H1 (cell line): Measurements from ENCODE around the gene LRRC26. TPM values are rescaled to one million over a fixed set of nuclear protein-coding genes. Genes with fewer than 3 reads are reported as not detected.

ENCODE experiments used
- HDAC2 ChIP-seq, 2 experiments: fragments of 300-600 bp in 1 of 2; sonication (generic) in 1 of 2; IDR thresholded peaks; 2 replicates each; pipeline ENCODE4 v1.6.1; 2011 to 2012; ENCODE audit warnings: low read depth in 2 of 2, low read length in 2 of 2, mild to moderate bottlenecking in 2 of 2, moderate library complexity in 2 of 2, borderline replicate concordance in 1 of 2, inconsistent platforms in 1 of 2
- polyA plus RNA-seq, 7 experiments: library from polyadenylated mRNA; depleted of rRNA in 3 of 7; stranded (reverse) in 5 of 7; unstranded in 2 of 7; fragments of >200 nt in 5 of 7; fragments of 200-250 nt in 2 of 7; gene quantifications; 1 replicate in 5 of 7; 2 replicates in 1 of 7; 4 replicates in 1 of 7; pipeline versions ENCODE4 v1.2.1 to v1.2.3, GENCODE V29; 2011 to 2013; ENCODE audit warnings: missing spikeins in 2 of 7, mixed read lengths in 2 of 7
- total RNA-seq: library from RNA; stranded (reverse); fragmentation: NEBNext Ultra II Directional; extraction: Animal tissue kit (Norgen Biotek cat#: 25700); gene quantifications from 2 replicates; pipeline ENCODE4 v1.2.1, GENCODE V29; 2021

Gene LRRC26
- total and polyA plus RNA-seq, 2 of the 8 experiments (the other 6 are each of a cell fraction or from before 2014, with no cell fraction given), result 0.34 to 0.85 TPM

DNA sequence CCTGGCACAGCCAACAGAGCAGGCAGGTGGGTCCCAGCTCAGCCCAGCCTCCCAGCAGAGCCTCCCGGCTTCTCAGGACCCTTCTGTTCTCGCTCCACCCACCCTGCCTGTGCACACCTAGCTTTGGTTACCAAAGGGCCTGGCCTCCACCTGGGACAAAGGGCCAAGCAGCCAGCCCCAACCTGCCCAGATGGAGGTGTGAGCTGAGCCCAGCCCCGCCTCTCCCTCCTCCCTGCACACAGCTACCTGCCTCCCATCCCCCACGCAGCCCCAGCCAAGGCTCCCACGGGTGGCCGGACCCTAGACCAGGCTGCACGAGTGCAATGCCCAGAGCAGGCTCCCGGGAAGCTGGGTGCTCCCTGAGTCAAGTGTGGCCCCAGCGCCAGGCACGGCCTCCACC is 25.1 kb upstream of the LRRC26 start (continued):
- no peak for TF ChIP-seq HDAC2 (IDR thresholded peaks at IDR 0.05; ENCODE audit: borderline replicate concordance in 1 of 2, low read depth in 2 of 2, low read length in 2 of 2)
- TF ChIP-seq, all 59 proteins: peak for 0
